HG03095 (cell line): ENCODE measurements around the gene SGMS2.

Experiments used
- ATAC-seq: cut with Tn5 transposase; IDR thresholded peaks from one replicate; pipeline ENCODE4 v1.9.1; 2021; ENCODE audit warnings: moderate library complexity; ENCODE audit not compliant: unreplicated experiment

The SGMS2 gene

GRCh38 chr4:107828315-107829090 lies 3.8 kb downstream of the SGMS2 start:
- ATAC-seq, result no peak

GRCh38 chr4:107831140-107831539 lies 6.4 kb downstream of the SGMS2 start:
- ATAC-seq, result no peak

- ATAC-seq, result no peak
These were observed 7.6 kb downstream of the SGMS2 start for GRCh38 chr4:107832275-107832807.

GRCh38 chr4:107834241-107834794 lies 9.6 kb downstream of the SGMS2 start:
- no peak for ATAC-seq

GRCh38 chr4:107835406-107835805 lies 10.7 kb downstream of the SGMS2 start:
- no peak for ATAC-seq

- no peak for ATAC-seq
These were observed 12.6 kb downstream of the SGMS2 start for GRCh38 chr4:107837317-107837716.

GRCh38 chr4:107837776-107838618 lies 13.3 kb downstream of the SGMS2 start:
- no peak for ATAC-seq

GRCh38 chr4:107838861-107839565 lies 14.3 kb downstream of the SGMS2 start:
- no peak for ATAC-seq

- ATAC-seq, result no peak
These were observed 18.7 kb downstream of the SGMS2 start for GRCh38 chr4:107843391-107843790.

GRCh38 chr4:107845681-107846080 lies 20.9 kb downstream of the SGMS2 start:
- ATAC-seq, result no peak

- ATAC-seq, result no peak
These were observed 25.7 kb downstream of the SGMS2 start for GRCh38 chr4:107850438-107850837.

GRCh38 chr4:107853444-107854355 lies 29.0 kb downstream of the SGMS2 start:
- ATAC-seq, result no peak

- no peak for ATAC-seq
These were observed 29.8 kb downstream of the SGMS2 start for GRCh38 chr4:107854356-107855022.

- no peak for ATAC-seq
These were observed 31.0 kb downstream of the SGMS2 start for GRCh38 chr4:107855723-107856122.

GRCh38 chr4:107856901-107857300 lies 32.2 kb downstream of the SGMS2 start:
- ATAC-seq, result no peak

GRCh38 chr4:107857741-107858140 lies 33.0 kb downstream of the SGMS2 start:
- no peak for ATAC-seq

GRCh38 chr4:107858158-107858742 lies 33.5 kb downstream of the SGMS2 start:
- ATAC-seq, result no peak

- no peak for ATAC-seq
These were observed 37.9 kb downstream of the SGMS2 start for GRCh38 chr4:107862658-107863057.

GRCh38 chr4:107863416-107863815 lies 38.7 kb downstream of the SGMS2 start:
- ATAC-seq, result no peak
